ENCODE results near the gene PDYN. TPM values are rescaled to one million over a fixed set of nuclear protein-coding genes. Genes with fewer than 3 reads are reported as not detected.

The PDYN gene
- total RNA-seq, 1 experiment from 2014 or later: not detected

- ChIA-PET POLR2A (ENCODE audit: unreplicated experiment) (no interaction called here), CTCF (no interaction called here)
- intact Hi-C loops (cut with micrococcal nuclease; ENCODE audit: unreplicated experiment): no loop called here
- Histone ChIP-seq H3K4me2 (no peak overlapping the region), H3K27ac (no peak overlapping the region), H3K9me2 (ENCODE audit: insufficient read depth) (no peaks in the 10 kb centered on the region), H3K4me3 (no peak overlapping the region), H3K4me1 (replicated peaks; ENCODE audit: insufficient read depth) (0 out of 2 replicates have a peak, but pooled peaks cover 4% of the 10 kb centered on the region), H3F3A (ENCODE audit: insufficient read depth, low read depth) (no peaks in the 10 kb centered on the region), H3K36me3 (ENCODE audit: low read depth) (no peaks in the 10 kb centered on the region), H4K20me1 (ENCODE audit: insufficient read depth) (no peaks in the 10 kb centered on the region), H3K27me3 (ENCODE audit: insufficient read depth, low read depth) (peaks cover 18% of the 10 kb centered on the region; the same call in 1 of the 2 replicates), H3K9me3 (ENCODE audit: insufficient read depth, low read depth) (no peaks in the 10 kb centered on the region), H2AFZ (no peak overlapping the region), H3K79me2 (ENCODE audit: low read depth) (no peaks in the 10 kb centered on the region)
- no peak for DNase-seq
- TF ChIP-seq EZH2 (IDR thresholded peaks at IDR 0.05; ENCODE audit: low read depth): no peak
- no peak for TF ChIP-seq CTCF (conservative IDR thresholded peaks at IDR 0.05)
- BruUV-seq (replicated peaks): no TSS peak
These were observed 51.8 kb downstream of the PDYN start for GRCh38 chr20:1942061-1942460.

GRCh38 chr20:1941226-1941625 lies 52.6 kb downstream of the PDYN start:
- no peak overlapping the region for H3K4me2 ChIP-seq

GRCh38 chr20:1940581-1940980 lies 53.3 kb downstream of the PDYN start:
- no peaks in the 10 kb centered on the region for H3K9me3 ChIP-seq (ENCODE audit: insufficient read depth, low read depth)
- H3K27me3 ChIP-seq (ENCODE audit: insufficient read depth, low read depth): peaks cover 8% of the 10 kb centered on the region; the same call in 1 of the 2 replicates
- BruUV-seq (replicated peaks): no TSS peak
- no peak overlapping the region for H2AFZ ChIP-seq
- H4K20me1 ChIP-seq (ENCODE audit: insufficient read depth): no peaks in the 10 kb centered on the region
- H3K9me2 ChIP-seq (ENCODE audit: insufficient read depth): no peaks in the 10 kb centered on the region
- intact Hi-C loops (cut with micrococcal nuclease; ENCODE audit: unreplicated experiment): no loop called here
- H3K79me2 ChIP-seq (ENCODE audit: low read depth): no peaks in the 10 kb centered on the region
- H3K27ac ChIP-seq: no peak overlapping the region
- 0 out of 2 replicates have a peak, but pooled peaks cover 4% of the 10 kb centered on the region for H3K4me1 ChIP-seq (replicated peaks; ENCODE audit: insufficient read depth)
- TF ChIP-seq EZH2 (IDR thresholded peaks at IDR 0.05; ENCODE audit: low read depth) (no peak), CTCF (conservative IDR thresholded peaks at IDR 0.05) (no peak)
- H3K4me3 ChIP-seq: no peak overlapping the region
- ChIA-PET CTCF (no interaction called here), POLR2A (ENCODE audit: unreplicated experiment) (no interaction called here)
- H3K4me2 ChIP-seq: no peak overlapping the region
- H3F3A ChIP-seq (ENCODE audit: insufficient read depth, low read depth): no peaks in the 10 kb centered on the region
- no peak for DNase-seq
- no peaks in the 10 kb centered on the region for H3K36me3 ChIP-seq (ENCODE audit: low read depth)

More at GRCh38 chr20:1941226-1941625, 52.6 kb downstream of the PDYN start:
- Histone ChIP-seq H3K4me1 (replicated peaks; ENCODE audit: insufficient read depth) (0 out of 2 replicates have a peak, but pooled peaks cover 4% of the 10 kb centered on the region), H3K9me3 (ENCODE audit: insufficient read depth, low read depth) (no peaks in the 10 kb centered on the region), H3K79me2 (ENCODE audit: low read depth) (no peaks in the 10 kb centered on the region), H3K36me3 (ENCODE audit: low read depth) (no peaks in the 10 kb centered on the region), H3F3A (ENCODE audit: insufficient read depth, low read depth) (no peaks in the 10 kb centered on the region), H3K9me2 (ENCODE audit: insufficient read depth) (no peaks in the 10 kb centered on the region), H3K4me3 (no peak overlapping the region), H3K27ac (no peak overlapping the region), H2AFZ (no peak overlapping the region), H4K20me1 (ENCODE audit: insufficient read depth) (no peaks in the 10 kb centered on the region), H3K27me3 (ENCODE audit: insufficient read depth, low read depth) (peaks cover 14% of the 10 kb centered on the region; the same call in 1 of the 2 replicates)
- POLR2A ChIA-PET (ENCODE audit: unreplicated experiment): no interaction called here
- intact Hi-C loops (cut with micrococcal nuclease; ENCODE audit: unreplicated experiment): no loop called here
- TF ChIP-seq CTCF (conservative IDR thresholded peaks at IDR 0.05): no peak
- no peak for TF ChIP-seq EZH2 (IDR thresholded peaks at IDR 0.05; ENCODE audit: low read depth)
- BruUV-seq (replicated peaks): no TSS peak
- CTCF ChIA-PET: no interaction called here
- DNase-seq: no peak

Measured in PC-9 (cell line).